Measurements from ENCODE around the gene JADE1.

Gene JADE1

DNA sequence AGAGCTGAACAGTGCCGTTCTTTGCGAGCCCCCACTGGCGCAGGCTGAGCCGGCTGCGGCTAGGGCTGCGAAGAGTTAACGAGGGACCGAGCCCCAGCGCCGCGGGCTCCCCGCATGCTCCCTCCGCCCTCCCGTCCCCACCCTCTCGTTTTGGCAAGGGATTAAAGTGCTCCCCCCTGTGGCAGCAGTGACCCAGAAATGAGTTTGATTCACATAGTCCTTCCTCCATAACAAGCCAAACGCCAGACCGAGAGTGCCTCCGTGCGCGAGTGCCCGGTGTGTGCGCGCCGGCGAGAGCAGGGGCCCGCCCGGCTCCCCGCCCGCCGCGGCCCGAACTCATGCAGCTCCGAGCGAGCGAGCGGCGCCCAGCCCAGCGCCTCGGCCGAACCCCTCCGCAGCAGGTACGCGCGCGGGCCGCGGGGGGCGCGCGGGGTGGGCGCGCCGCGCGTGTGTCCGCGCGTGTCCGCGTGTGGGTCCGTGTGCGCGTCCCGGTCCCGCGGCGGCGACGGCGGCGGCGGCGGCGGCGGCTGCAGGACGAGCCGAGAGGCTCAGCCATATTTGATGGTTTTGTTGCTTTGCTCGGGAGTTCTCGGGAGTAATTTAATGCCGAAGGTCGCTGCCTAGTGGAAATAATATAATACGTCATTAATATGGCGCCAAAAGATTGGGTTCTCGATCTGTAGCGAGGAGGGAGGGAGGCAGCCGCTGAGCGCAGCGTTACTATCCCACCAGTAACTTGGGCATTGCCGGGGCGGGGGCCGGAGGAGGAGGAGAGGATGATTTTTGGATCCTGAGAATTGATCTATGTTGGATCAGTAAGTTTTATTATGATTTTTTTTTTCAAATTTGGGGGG, at the start of gene JADE1:
TSS of gene JADE1 (plus strand) at position 224 of the 854 bp plus-strand sequence. CDS start 22,059 bp downstream, outside the sequence.
- DNase-seq: peak; percentile 98

- no peak for DNase-seq
These were observed 42.7 kb upstream of the JADE1 start for GRCh38 chr4:128766781-128767180.

GRCh38 chr4:128768373-128768996, 41.0 kb upstream of the JADE1 start:
- peak; percentile 63 for DNase-seq

DNA sequence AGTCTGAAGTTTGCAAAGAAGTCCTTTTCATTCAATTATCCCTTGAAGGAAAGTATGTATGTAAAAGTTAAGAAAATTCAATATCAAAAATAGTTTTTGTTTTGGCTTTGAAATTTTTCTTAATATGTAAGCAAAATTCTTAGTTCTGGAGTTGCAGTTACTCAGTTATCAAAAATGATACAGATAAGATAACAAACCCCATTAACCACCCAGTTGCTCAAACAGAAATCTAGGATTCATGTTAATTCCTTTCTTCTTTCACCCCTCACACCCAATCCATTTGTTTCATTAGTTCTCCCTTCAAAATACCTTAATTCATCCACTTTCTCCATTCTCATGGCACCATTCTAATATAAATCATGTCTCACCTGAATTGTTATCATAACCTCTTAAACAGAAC, 40.5 kb upstream of the JADE1 start:
- no peak for DNase-seq

DNA sequence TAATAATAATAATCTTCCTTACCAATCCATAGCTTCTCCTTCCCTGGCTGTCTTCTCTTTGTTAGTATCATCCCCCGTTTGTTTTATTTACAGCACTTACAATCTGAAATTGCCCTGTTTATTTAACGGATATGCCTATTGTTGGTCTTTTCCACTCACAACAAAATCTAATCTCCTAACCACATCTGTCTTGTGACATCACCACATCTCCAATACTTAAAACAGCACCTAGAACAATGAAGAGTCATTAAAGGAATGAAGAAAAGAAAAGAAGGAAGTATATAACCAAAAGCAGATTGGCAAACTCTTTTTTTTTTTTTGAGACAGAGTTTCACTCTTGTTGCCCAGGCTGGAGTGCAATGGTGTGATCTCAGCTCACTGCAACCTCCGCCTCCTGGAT, 38.7 kb upstream of the JADE1 start:
- DNase-seq: no peak

- DNase-seq: no peak
These were observed 34.0 kb upstream of the JADE1 start for GRCh38 chr4:128775477-128775876.

GRCh38 chr4:128775916-128776315, 33.6 kb upstream of the JADE1 start:
- no peak for DNase-seq

- DNase-seq: peak; percentile 86
These were observed 32.7 kb upstream of the JADE1 start for GRCh38 chr4:128776794-128777216.

DNA sequence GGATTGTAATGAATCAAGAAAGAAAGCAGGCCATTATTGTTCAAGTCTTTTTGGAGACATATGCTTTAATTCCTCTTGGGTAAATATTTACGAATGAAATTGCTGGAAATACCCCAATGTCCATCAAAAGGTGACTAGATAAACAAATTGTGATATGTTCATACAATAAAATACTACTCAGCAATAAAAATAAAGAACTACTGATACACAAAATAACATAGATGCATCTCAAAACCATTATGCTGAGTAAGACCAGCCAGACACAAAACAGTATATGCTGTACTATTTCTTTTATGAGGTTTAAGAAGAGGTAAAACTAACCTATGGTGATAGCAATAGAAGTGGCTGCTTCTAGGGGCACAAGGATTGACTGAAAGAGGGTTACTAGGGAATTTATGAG, 28.8 kb upstream of the JADE1 start:
- DNase-seq: no peak

- no peak for DNase-seq
These were observed 27.3 kb upstream of the JADE1 start for GRCh38 chr4:128782076-128782715.

DNA sequence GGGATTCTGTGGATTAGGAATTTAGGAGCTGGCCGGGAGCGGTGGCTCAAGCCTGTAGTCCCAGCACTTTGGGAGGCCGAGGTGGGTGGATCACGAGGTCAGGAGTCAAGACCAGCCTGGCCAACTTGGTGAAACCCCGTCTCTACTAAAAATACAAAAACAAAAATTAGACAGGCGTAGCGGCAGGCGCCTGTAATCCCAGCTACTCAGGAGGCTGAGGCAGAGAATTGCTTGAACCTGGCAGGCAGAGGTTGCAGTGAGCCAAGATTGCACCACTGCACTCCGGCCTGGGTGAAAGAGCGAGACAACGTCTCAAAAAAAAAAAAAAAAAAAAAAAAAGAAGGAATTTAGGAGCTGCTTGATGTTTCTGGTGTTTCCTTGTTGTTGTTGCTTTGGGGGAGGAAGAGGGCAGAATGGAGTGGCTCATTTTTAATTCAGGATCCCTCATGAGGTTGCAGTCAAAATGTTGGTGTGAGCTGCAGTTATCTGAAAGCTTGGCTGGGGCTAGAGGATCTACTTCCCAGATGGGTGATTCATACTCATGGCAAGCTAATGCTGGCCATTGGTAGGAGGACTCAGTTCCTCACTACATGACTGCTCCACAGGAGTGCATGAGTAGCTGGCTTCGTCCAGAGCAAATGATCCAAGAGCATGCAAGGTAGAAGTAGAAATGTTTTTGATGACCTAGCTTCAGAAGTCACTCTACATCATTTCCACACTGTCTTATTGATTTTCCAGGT, 26.5 kb upstream of the JADE1 start:
- DNase-seq: no peak

DNA sequence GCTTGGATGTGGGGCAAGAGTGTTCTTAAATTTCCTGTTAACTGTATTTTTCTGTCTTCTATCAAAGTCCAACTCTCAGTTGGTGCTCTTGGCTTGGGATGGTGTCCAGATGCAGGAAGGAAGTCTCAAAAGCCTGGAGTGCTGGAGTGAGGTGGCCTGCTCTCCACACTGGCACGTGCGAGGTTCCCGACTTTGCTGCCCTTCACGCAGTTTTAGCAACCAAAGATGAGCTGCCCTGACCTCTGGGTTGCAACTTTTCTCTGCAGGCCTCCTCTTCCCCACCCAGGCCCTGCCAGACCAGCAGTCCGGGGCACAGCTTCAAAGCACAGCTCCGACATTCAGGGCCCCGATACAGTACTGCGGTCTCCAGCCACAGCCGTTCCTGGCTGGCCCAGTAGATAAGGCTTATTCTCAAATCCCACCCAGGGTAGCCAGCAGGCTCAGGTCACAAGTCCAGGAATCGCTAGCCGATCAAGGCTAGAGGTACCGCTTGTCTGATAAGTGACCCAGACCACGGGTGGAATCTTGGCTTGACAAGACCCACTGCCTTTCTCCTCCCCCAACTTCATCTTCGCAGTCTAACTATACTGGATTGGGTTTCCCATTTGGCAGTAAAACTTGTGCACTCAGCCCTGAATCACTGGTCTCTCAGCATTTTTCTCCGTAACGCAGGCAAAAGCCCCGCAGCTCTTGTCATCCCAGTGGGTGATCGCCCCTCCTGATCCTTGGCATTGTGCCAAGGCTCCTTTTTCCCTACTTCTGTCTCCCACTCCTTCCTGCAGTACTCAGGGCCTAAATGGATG, 21.8 kb upstream of the JADE1 start:
- DNase-seq: no peak

DNA sequence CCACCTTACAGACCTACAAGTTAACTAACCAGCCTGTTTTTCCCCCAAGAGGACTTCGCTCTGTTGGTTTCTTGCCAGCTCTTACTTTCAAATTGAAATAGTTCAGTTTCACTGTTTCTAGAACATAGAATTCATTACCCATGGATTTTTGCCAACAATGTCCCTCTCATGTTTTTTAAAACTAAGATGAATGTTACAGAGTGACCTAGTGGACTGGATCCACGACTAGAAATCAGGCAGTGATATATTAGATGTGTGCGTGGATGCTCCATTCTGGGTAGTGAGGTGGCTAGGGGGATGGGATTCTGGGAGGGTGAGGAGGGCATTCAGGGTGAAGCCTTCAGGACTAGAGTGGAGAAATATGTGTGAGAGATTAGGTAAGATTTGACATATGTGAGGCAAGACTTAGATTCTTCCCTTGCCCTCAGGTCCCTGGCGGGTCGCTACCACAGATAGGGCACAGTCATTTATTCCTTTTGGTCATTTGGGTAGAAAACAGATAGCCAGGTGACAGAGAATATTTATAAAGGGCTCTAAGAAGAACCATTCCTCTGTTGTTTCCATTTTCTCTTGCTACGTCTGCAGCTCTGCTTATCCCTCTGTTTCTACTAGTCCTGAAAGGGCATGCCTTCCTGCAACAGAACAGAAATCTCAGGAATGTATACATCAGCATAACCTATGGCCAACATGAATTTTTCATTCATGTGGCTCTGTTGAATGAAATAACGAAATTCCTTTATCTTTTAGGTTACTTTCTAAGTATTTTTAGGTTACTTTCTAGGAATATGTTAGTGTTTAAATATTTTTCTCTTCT, 15.4 kb upstream of the JADE1 start:
- DNase-seq: no peak

DNA sequence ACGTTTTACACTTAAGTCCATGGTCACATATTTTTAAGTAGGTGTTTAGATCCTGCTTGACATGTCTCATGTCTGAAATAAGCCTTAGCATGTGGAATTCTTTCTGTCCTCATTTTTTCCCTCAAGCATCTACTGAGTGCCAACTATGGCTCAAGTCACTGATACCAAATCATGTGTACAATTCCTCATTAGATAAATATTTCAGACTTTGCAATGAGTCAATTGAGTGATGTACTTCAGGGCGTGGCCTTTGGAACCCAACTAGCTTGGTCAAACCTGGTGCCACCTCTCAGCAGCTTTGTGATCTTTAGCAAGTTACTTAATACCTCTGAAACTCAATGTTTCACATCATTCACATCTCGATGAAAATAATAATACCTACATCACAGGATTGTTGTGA, 12.6 kb upstream of the JADE1 start:
- no peak for DNase-seq

- no peak for DNase-seq
These were observed 9.2 kb upstream of the JADE1 start for GRCh38 chr4:128800284-128800683.

- DNase-seq: no peak
These were observed 8.7 kb upstream of the JADE1 start for GRCh38 chr4:128800701-128801284.

DNA sequence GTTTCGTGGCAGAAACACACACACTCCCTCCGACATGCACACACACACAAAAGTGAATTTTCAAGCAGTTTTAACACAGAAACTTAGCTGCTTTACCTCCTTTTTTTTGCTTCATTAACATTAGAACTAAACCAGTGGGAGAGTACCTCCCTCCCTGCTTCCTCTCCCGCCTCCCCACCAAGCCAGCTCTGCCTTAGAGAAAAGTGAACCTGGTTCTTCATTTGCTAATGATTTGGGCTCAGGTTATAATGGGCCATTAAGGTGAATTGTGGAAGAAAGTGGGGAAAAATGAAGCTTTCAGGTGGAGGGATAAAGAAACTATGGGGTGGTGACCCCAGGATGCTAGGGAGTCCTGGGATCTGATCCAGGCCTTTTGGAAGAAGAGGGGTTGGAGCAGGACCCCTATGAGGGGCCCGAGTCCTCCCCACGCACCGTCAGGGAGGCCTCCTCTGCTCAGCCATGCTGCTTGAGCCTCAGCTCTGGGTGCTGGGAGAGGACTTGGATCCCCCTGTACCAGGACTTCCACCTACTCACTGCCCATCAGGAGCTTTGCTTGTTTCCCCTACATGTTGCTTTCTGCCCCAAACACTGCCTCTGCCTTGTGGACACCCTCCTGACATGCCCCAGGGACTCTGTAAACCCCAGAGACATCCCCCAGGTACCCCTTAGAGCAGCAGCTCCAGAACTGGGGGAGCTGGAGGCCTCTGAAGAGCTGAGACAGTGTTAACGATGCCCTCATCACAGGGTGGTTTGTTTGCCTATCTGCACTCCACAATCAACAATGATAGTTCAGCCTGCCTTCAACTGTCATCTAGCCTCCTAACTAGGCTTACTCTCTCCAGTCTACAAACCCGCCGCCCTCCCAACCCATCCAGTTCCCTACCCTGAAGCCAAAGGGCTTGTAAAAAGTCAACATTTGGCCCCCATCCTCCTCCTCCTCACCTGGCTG, 6.5 kb upstream of the JADE1 start:
- DNase-seq: no peak

DNA sequence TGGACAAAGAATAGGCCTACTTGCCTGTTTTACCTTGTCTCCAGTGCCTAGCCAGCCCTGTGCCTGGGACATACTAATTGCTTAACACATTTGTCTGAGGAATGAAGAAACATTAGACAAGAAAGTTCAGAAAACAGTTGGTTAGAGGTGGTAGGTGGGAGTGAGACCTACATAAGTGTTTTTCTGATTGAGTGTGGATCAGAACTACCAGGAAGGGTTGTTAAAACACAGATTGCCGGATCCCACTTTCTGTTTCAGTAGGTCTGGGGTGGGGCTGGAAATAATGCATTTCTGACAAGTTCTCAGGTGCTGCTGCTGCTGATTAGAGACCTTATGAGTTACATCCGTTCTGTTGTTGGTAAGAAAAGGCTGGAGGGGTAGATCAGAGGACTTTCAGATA, 5.7 kb upstream of the JADE1 start:
- DNase-seq: no peak

- DNase-seq: peak; percentile 64
These were observed 901 bp downstream of the JADE1 start for GRCh38 chr4:128810331-128810870.

Measured in islet precursor cell (in vitro differentiated cells).